GM19239 (cell line): ENCODE data around the gene PRPF39.
A peak's percentile ranks its signal among the peaks of the same experiment; 100 is the strongest.
"Not testable (repeated sequence)": the region's sequence is repeated elsewhere in the genome, so short reads cannot be mapped to it uniquely, and the experiment has no call there.

ENCODE experiments used
- DNase-seq: peaks from one replicate; pipeline ENCODE4 v3.0.0; 2011; ENCODE audit warnings: low spot score; ENCODE audit not compliant: insufficient read length
- FAIRE-seq: peaks from 2 replicates; lab custom pipeline; 2011; peaks lifted over from hg19 to GRCh38; lab: Jason Lieb, UNC

PRPF39 gene

GRCh38 chr14:45134051-45134958 is 50.4 kb downstream of the PRPF39 start, which contains the start of gene FKBP3:
FKBP3 (minus strand) TSS chr14:45134481; CDS start chr14:45134456, 25 bp downstream.
- peak; percentile 95 for FAIRE-seq
- peak; percentile 87 for DNase-seq

- peak; percentile 23 for FAIRE-seq
Observed at GRCh38 chr14:45135156-45135555, 51.2 kb downstream of the PRPF39 start.

GRCh38 chr14:45135659-45136395 is 51.9 kb downstream of the PRPF39 start, which contains the start of gene FANCM:
FANCM (plus strand) TSS chr14:45135930; CDS start chr14:45136032, 102 bp downstream.
- DNase-seq, result peak; percentile 47
- FAIRE-seq, result peak; percentile 98

More at GRCh38 chr14:45135156-45135555, 51.2 kb downstream of the PRPF39 start:
- DNase-seq, result no peak

GRCh38 chr14:45136399-45136798 is 52.5 kb downstream of the PRPF39 start:
- FAIRE-seq, result no peak
- DNase-seq, result no peak

- no peak for DNase-seq
- no peak for FAIRE-seq
Observed at GRCh38 chr14:45140661-45141187, 56.8 kb downstream of the PRPF39 start.

GRCh38 chr14:45142083-45142482 is 58.2 kb downstream of the PRPF39 start:
- DNase-seq, FAIRE-seq: not testable (repeated sequence)

GRCh38 chr14:45144658-45145057 is 60.7 kb downstream of the PRPF39 start:
- DNase-seq (no peak), FAIRE-seq (no peak)

- FAIRE-seq (no peak), DNase-seq (no peak)
Observed at GRCh38 chr14:45145214-45145613, 61.3 kb downstream of the PRPF39 start.

GRCh38 chr14:45149602-45150001 is 65.7 kb downstream of the PRPF39 start:
- FAIRE-seq (no peak), DNase-seq (no peak)

- FAIRE-seq (no peak), DNase-seq (no peak)
Observed at GRCh38 chr14:45150386-45150890, 66.5 kb downstream of the PRPF39 start.

GRCh38 chr14:45156067-45156466 is 72.2 kb downstream of the PRPF39 start:
- DNase-seq, result no peak
- FAIRE-seq, result no peak
